8988T (cell line): ENCODE measurements around the gene SLC39A3.

Source experiments
- DNase-seq: peaks from one replicate; pipeline ENCODE4 v3.0.0; 2011

Gene SLC39A3

DNA sequence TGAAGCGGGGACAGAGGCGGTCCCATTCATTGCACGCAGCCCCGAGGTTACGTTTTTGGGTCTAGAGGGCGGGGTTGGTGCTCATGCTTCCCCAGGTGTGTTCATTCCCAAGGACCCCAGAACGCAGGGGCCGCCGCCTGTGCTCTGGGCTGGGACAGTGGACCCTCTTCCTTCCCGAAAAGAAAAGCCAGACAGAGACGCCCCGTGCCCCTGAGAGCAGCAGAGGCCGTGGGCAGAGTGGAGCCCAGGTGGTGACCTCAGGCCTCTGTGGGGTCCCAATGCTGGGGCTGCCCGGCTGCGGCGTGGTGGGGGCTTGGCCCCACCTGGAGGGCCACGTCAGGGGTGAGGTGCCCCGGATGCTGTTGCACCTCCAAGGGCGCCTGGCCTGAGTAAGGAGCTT, 27.9 kb upstream of the SLC39A3 start:
- DNase-seq, result no peak

DNA sequence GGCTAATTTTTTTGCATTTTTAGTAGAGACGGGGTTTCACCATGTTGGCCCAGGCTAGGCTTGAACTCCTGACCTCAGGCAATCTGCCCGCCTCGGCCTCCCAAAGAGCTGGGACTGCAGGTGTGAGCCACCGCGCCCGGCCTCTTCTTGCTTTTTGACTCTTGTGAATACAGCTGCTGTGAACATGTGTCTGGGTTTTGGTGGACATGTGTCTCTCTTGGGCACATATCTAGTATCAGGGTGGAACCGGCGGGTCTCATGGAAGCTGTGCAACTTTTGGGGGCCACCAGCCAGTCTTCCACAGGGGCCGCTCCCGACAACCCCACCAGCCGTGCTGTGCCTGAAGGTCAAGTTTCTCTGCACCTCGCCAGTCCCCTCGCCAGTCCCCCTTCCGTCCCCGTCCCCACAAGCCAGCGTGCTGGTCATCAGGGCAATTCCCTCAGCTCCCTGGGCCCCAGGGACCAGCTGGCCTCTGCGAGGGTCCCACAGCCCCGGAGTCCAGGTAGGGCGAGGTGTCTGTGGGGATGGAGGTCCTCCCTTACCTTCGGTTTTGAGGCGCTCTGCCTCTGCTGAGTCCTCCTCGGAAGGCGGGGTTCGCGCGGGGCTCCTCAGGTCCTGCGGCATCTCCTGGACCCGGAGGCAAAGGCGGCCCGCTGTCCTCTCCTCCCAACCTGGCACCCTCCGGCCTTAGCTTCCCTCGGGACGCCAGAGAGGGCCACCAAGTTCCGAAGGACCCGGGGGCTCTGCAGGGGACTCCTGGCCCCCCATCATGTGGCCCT, 27.0 kb upstream of the SLC39A3 start:
- DNase-seq, result no peak

DNA sequence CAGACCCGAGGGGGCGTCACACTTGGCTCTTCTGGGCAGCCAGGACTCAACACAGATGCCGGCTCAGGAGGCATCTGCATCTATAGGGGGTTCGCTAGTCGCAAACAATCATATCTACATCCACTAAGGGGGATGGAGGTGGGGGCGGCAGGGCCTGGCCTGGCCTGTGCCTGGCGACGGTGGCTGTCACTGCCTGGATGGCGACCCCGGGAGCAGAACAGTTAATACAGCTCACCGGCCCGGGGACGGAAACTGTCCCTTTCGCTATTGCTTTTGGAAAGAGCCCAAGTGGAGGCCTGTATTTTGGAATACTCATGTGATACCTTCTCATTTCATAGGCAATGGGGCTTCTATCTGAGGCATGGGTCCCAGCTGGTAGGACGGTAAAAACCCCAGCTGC, 25.6 kb upstream of the SLC39A3 start:
- DNase-seq, result no peak

GRCh38 chr19:2764945-2765344, 25.1 kb upstream of the SLC39A3 start:
- DNase-seq, result no peak

GRCh38 chr19:2763687-2764086, 23.9 kb upstream of the SLC39A3 start:
- DNase-seq, result no peak

- DNase-seq, result no peak
Observed at GRCh38 chr19:2762783-2763496, 23.1 kb upstream of the SLC39A3 start.

DNA sequence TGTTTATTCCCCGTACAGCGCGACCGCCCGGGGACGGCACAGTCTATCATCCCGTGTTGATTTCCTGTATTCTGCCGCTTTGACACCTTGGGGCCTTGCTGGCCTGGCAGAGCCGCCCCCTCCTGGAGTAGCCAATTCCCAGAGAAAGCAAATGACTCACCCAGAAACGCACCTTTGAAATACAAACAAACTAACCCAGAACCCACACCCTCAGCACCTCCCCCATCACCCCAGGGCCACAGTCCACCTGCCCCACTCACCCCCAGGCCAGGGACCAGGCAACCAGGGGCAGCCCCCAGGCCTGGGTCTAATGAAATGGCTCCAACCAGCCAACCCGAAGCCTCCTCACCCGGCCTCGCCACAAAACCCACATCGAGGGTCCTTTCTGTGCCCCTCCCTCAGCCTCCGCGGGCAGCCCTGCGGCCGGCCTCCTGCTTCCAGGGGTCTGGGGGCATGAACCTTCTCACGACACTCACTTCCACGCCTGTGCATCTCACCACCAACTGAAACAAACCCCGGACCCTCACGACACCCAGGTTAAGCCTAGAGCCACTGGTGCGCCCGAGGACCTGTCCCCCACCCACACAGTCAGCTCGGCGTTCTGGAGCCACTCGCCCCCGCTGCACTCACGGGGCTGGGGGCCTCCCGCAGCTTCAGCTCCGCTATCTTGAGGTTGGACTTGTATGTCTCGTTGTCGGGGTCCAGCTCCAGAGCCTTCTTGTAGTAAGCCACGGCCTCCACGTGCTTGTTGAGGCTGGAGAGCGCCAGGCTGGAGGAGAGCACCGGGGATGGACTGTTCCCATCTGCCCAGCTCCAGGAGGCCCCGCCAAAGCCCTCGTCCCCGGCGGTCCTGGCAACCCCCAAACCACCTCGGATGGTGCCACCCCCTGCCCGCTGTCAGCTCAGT, 22.3 kb upstream of the SLC39A3 start:
- DNase-seq, result no peak

DNA sequence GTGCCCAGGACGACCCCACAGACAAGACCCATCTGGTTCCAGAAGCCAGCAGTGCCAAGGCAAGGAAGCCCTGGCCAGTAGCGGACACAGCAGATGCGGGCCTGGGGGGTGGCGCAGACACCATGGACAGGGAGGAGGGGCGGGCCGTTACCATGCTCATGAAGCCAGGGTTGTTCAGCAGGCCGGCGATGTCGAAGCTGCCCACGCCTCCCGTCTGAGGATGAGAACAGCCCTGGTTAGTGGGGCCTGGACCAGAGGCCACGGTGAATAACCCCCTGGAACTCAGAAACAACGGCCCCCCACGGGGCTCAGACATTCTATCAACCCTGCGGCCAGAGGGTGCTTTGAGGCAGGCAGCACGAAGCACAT, 21.5 kb upstream of the SLC39A3 start:
- DNase-seq, result no peak

GRCh38 chr19:2759965-2760364, 20.1 kb upstream of the SLC39A3 start:
- no peak for DNase-seq

- DNase-seq, result no peak
Observed at GRCh38 chr19:2759362-2759761, 19.5 kb upstream of the SLC39A3 start.

DNA sequence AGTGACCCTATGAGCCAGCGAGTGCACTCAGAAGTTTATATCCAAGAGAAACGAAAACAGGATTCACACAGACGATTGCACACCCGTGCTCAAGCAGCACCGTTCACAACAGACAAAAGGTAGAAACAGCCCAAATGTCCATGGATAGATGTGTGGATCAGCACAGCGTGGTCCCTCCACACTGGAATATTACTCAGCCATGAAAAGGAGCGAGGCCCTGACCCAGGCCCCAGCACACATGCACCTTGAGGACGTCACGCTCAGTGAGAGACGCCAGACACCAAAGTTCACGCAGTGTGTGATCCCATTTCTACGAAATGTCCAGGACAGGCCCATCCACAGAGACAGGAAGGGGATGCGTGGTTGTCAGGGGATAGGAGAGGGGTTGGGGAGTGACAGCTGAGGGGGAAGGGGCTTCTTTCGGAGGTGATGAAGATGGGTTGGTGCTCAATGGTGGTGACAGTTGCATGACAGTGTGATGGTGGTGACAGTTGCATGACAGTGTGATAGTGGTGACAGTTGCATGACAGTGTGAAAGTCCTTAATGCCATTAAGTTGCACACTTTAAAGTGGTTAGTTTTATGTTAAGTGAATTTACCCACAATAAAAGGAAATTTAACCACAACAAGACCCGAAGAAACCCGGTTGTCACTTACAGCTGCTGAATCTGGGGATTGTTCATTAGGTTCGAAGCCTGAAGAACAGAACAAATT, 18.9 kb upstream of the SLC39A3 start:
- DNase-seq, result no peak

GRCh38 chr19:2756921-2757881, 17.4 kb upstream of the SLC39A3 start:
- no peak for DNase-seq

- DNase-seq, result no peak
Observed at GRCh38 chr19:2756477-2756876, 16.7 kb upstream of the SLC39A3 start.

DNA sequence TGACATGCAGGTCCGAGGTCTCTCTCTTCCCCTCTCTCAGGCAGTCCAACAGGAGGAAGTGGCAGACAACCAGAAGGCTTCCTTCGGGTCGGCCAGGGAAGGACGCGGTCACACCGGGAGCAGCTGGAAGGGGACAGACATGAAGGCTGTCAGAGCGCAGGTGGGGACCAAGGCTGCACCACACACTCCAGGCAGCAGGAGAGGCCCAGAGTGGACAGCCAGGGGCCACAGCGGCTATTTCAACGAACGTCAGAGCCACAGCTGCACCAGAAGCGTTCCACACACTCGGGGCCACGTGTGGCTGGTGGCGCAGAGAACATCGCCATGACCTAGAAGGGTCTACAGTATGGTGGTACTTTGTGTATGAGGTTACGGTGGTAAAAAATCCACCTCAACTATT, 16.0 kb upstream of the SLC39A3 start:
- no peak for DNase-seq

DNA sequence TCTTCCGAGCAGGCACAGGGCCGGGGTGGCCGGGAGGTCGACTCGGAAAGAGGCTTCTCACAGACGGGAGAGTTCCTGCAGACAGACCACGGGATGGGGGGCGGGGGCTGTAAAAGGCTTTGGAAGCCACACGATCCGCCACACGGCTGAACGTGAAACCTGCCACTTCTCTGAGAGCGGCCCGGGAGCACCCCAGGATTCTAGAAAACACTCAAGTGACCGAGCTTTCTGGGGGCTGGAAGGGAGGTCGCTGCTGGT, 15.6 kb upstream of the SLC39A3 start:
- DNase-seq, result no peak

DNA sequence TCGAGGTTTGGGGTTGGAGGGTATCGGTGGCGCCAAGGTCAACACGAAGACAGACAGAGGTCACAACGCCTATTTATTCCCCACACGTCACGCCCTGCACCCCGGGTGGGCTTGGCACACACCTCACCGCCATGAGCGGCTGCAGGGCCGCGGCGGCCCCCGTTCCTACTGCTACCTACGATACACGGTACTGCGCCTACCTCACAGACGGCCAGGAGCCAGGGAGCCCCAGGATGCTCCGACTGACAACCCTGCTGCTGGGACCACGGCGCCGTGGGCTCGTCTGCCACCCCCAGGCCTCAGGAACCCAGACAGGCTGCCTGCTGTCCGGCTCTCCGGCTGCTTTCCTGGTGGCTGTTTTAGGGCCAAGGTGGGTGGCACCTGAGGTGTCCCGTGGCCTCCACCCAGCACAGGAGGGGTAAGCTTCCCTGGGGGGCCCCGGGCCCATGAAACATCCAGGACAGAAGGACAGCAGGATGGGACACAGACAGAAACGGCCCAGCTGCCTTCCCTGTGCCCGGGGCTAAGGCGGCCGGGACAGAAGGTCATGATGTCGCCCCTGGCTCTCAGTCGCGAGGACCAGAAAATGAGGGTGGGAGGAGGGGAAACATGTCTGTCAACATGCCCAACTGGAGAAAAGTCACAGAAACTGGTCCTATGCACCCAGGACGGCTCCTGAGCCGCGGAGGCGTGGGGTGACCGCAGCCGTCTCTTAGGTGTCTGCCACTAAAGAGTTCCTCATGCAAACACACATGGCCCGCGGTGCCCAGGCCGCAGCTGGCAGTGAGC, 15.0 kb upstream of the SLC39A3 start:
- no peak for DNase-seq

DNA sequence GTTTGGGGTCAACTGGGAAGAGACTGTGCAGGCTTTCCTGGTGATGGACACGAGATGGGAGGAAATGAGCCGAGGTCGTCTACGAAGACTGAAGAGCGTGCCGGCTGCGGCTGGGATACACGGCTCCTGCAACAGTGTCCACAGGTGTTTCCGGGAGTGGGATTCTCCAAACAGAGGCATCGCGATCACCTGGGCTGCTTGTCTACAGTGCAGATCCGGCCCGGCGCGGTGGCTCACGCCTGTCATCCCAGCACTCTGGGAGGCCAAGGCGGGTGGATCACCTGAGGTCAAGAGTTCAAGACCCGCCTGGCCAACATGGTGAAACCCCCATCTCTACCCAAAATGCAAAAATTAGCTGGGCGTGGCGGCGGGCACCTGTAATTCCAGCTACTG, 11.6 kb upstream of the SLC39A3 start:
- no peak for DNase-seq

DNA sequence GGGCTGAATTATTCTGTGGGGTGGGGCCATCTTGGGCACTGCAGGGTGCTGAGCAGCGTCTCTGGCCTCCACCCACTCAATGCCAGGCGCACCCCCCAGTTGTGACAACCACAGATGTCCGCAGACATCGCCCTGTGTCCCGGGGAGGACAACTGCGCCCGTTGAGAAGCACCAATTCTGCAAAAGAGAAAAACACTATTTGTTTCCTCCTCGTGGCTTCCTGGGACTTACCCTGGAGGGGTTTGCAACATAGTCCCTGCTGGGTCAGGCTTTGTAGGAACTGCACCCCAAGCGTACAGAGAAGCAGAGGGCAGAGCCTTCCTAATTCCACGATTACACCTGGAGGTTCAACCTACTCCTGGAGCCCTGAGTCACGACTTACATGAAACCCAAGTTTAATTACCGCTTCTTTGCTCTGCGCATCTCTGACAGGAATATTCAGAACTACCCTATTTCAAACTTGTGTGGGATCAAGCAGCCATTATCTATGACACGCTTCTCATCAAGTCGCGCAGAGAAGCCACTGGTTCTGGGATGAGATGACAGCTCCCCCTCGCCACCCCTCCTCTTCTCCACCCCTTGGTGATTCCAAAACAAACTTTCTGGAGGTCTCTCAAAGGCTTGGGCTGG, 11.1 kb upstream of the SLC39A3 start:
- no peak for DNase-seq

DNA sequence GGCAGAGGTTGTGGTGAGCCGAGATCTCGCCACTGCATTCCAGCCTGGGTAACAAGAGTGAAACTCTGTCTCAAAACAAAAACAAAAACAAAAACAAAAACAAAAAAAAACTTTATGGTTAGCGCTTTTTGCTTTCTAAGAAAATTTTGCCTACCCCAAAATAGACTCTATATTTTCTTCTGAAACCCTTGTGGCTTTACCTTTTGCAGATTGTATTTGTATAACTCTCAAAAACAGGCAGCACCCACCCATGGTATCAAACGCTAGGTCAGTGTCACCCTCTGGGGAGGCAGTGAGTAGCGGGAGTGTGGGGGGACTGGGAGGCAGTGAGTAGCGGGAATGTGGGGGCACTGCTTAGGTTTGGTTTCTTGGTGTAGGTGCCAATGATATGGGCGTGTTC, 7.5 kb upstream of the SLC39A3 start:
- no peak for DNase-seq

GRCh38 chr19:2744113-2744512, 4.3 kb upstream of the SLC39A3 start:
- DNase-seq, result no peak

- no peak for DNase-seq
Observed at GRCh38 chr19:2743099-2743498, 3.3 kb upstream of the SLC39A3 start.
